ENCODE measurements around the gene MACROD2.
"Not testable (repeated sequence)": the region's sequence is repeated elsewhere in the genome, so short reads cannot be mapped to it uniquely, and the experiment has no call there.

GRCh38 chr20:15377603-15378002, 1382.3 kb downstream of the MACROD2 start:
- TF ChIP-seq PATZ1 (CRISPR knock-in tag; IDR thresholded peaks at IDR 0.05; ENCODE audit: borderline replicate concordance); ZNF8 (CRISPR knock-in tag; IDR thresholded peaks at IDR 0.05); TCF4 (CRISPR knock-in tag; IDR thresholded peaks at IDR 0.05; ENCODE audit: borderline replicate concordance): not testable (repeated sequence)
